Hematopoietic multipotent progenitor cell treated with erythropoietin and hydrocortisone succinate and interleukin-3 and kit ligand, for 6 days (in vitro differentiated cells): Measurements from ENCODE around the gene GIMD1.
"Not testable (repeated sequence)": the region's sequence is repeated elsewhere in the genome, so short reads cannot be mapped to it uniquely, and the experiment has no call there.

ENCODE experiments used
- DNase-seq: peaks from one replicate; pipeline ENCODE4 v3.0.0-alpha.2; 2015

GIMD1 gene

DNA sequence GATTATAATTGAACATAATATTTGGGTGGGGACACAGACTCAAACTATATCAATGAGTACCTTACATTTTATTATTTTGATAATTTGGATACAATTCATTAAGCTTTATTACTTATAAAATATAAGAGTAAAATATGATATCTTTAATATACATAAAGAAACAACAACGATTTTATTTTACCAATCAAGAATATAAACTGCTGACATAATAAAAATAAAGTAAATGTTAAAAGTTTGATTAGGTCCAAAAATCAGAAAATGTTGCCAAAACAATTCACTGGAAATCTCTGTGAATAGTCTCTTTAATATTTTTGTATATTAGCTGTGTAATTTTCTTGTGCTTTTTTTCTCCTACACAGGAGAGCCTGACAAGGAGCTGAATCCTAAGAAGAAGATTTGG lies 21.4 kb downstream of the GIMD1 start:
- no peak for DNase-seq

DNA sequence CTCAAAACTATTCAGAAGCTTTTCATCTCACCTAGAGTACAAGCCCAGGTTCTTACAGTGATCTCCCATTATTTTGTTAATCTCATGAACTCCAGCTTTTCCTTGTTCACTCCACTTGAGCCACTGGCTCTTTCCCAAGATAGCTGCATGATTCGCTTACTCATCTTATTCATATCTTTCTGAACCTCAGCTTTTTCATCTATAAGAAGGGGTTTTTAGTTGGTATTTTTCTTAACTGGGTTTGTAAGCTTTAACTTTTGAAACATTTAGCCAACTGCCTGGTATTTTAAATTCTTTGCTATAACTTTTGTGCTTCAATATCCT lies 24.0 kb downstream of the GIMD1 start:
- no peak for DNase-seq

DNA sequence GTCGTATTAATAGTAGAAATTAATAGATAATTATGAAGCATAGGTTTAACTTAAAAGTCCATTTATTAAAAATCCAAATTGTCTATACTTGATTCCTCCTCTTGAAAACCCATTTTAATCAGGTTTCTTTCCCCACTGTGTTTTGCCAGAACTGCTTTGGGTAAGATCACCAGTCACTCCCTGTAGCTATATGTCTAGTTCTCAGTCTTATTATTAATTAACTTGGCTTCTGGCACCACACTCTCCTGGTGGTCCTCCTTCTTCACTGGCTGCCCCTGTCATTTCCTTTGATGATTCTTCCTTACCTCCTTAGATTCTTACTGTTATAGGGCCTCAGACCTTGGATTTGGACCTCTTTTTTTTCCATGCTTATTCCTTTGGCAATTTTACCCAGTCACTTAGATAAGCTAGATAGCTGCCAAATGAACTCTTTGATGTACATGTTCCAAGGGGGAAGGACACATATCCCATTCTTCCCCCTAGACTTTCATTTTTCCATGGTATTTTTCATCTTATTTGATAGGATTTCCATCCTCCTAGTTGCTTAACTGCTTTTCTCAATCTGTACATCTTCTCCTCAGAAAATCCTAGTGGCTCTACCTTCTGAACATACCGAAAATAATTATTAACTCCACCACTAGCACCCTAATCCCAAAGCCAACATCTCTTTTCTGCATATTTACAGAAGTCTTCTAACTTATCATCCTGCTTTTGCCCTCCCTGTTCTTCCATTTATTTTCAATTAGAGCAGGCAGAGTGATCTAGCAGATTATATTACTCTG lies 24.5 kb downstream of the GIMD1 start:
- no peak for DNase-seq

DNA sequence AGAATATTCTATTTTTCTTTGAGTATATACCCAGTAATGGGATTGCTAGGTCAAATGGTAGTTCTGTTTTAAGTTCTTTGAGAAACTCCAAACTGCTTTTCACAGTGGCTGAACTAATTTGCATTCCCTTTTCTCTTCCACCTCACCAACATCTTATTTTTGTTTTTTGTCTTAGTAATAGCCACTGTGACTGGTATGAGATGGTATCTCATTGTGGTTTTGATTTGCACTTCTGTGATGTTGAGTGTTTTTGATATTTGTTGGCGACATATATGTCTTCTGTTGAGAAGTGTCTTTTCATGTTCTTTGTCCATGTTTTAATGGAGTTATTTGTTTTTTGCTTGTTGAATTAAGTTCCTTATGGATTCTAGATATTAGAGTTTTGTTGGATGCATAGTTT lies 27.8 kb downstream of the GIMD1 start:
- no peak for DNase-seq

DNA sequence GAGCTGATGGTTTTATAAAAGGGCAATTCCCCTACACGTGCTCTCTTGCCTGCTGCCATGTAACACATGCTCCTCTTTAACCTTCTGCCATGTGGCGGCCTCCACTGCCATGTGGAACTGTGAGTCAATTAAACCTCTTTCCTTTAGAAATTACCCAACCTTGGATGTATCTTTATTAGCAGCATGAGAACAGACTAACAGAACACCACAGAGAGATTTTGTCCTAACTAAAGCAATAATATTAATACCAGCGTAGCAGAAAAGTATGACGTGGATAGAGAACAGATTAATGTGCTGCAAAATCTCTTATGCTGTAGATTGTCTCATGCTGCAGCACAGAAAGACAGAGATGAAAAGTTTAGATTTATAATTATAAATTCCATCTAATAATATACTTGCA lies 29.1 kb downstream of the GIMD1 start:
- no peak for DNase-seq

DNA sequence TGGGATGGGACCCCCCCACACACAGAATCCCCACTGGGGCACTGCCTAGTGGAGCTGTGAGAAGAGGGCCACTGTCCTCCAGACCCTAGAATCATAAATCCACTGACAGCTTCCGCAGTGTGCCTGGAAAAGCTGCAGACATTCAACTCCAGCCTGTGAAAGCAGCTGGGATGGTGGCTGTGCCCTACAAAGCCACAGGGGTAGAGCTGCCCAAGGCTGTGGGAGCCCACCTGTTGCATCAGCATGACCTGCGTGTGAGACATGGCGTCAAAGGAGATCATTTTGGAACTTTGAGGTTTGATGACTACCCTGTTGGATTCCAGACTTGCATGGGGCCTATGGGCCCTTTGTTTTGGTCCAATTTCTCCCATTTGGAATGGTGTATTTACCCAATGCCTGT lies 29.9 kb downstream of the GIMD1 start:
- DNase-seq = no peak

DNA sequence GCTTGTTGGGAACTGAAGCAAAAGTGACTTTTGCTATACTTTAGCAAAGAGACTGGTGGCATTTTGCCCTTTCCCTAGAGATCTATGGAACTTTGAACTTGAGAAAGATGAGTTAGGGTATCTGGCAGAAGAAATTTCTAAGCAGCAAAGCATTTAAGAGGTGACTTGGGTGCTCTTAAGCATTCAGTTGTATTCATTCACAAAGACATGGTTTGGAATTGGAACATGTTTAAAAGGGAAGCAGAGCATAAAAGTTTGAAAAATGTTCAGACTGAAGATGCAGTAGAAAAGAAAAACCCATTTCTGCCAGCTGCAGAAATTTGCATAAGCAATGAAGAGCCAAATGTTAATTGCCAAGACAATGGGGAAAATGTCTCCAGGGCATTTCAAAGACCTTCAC lies 30.7 kb downstream of the GIMD1 start:
- no peak for DNase-seq

DNA sequence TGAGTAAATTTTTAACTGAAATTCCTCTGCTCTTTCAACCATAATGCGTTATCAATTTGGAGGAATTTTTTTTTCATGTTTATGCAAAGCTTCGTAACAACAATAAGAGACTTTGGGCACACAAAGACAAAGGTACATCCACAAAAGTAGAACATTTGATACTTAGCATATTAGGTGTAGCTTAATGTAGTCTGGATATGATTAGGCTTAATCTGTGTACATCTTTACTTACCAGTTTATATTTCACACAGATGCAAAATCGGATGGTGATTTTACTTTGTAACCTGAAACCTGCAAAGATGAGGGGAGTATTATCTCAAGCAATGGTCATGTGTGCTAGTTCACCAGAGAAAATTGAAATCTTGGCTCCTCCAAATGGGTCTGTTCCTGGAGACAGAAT lies 32.0 kb downstream of the GIMD1 start:
- DNase-seq = no peak

DNA sequence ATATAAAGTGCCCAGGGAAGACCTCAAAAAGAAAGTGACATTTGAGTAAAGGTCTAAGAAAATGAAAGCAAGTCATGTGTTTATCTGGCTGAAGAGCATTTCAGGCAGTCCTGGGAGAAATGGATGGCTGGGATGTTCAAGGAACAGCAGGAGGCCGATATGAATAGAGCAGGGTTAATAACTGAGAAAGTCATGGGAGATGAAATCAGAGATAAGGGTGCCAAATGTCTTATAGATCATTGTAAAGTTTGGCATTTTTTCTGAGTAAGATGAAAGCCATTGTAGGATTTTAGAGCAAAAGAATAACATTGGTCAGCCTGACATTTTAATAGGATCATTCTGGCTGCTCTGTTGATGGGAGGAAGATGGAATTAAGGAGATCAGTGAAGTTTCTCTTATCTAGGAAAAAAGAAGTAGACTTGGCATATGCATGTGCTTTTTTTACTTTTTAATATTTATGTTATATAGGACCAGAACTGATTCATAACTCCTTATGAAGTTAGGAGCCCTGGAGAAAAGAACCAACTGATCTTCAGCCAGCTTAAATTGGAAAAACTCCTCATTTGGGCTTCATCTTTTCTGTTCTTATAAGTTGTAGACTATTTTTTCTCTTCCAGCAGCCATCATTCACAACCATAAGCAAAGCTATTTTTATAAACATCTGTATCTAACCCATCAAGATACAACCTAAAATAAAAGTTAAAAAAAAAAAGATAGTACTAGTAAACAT lies 33.7 kb downstream of the GIMD1 start:
- DNase-seq = no peak

DNA sequence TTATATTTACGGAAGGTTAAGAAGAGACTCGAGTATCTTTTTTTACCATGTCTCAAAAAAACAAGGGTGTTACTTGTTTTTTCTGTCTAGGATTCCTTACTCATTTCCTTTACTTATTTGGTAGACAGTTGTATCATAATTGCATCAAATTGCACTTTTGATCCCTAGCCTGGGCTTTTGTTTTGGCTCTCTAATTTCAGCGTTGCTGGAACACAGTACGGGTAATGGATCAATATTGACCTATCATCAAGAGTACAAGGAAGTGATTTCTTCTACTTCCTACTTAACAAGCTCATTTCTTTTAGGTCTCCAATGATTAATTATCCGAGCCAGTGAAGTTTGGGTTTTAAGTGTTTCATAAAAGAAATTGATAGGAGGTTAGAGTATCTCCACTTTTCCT lies 35.4 kb downstream of the GIMD1 start:
- no peak for DNase-seq

DNA sequence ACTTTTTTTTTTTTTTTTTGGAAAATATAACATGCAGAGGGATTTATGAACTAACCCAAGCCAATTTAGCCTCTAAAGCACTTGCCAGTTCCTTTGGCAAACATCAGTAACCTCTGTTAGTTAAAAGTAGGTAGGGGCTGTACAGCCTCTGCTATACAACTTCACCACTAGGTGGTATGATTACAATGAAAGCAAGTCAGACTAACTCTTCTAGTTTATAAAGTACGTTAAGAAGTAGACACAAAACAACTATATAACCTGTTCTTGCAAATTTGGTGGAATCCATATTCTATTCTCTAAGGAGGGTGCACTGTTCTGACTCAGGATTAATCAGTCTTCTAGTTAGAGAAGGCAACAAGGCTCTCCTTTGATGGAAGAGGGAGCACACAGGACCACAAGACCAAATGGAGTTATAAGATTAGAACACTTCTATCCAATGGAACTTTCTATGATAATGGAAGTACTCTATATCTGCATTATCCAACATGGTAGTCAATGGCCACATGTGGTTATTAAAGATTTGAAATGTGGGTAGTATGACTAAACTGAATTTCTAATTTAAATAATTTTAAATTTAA lies 39.4 kb downstream of the GIMD1 start:
- peak; percentile 71 for DNase-seq

DNA sequence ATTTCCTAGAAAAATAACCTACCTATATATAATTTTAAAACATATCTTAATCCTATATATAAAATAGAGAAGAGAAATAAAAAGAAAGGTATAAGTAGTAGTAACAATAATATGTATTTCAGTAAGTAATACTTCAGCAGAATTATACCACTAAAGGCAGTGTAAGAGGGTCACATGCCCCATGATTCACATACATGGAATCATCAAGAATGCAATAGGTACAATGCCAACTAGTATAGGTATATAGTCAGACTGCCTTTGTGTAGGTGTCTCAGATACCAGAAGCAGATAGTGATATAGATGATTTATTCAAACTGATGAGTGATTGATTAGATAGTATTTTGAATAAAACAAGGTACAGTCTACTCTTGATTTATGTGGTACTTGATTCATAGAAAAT lies 42.8 kb downstream of the GIMD1 start:
- no peak for DNase-seq

DNA sequence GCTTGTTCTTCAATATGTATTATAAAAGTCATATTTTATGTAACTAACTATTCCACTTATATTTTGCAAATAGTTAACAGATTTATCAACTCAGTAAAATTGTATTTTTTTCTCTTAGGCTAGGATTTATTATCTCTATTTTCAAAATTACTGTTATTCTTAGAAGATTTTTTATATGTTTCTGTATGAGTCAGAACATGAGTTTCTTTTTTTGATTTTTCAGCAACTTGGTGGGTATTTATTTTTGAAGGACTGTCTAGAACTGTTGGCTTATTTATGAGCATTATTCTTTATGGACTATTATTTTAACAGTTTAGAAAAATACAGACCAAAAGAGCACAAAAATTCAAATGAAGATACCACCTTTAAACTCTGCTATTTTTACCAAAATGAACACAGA lies 45.5 kb downstream of the GIMD1 start:
- no peak for DNase-seq

DNA sequence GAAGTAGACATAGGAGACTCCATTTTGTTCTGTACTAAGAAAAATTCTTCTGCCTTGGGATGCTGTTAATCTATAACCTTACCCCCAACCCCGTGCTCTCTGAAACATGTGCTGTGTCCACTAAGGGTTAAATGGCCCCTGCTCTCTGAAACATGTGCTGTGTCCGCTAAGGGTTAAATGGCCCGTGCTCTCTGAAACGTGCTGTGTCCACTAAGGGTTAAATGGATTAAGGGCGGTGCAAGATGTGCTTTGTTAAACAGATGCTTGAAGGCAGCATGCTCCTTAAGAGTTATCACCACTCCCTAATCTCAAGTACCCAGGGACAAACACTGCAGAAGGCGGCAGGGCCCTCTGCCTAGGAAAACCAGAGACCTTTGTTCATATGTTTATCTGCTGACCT lies 46.8 kb downstream of the GIMD1 start:
- not testable (repeated sequence) for DNase-seq

DNA sequence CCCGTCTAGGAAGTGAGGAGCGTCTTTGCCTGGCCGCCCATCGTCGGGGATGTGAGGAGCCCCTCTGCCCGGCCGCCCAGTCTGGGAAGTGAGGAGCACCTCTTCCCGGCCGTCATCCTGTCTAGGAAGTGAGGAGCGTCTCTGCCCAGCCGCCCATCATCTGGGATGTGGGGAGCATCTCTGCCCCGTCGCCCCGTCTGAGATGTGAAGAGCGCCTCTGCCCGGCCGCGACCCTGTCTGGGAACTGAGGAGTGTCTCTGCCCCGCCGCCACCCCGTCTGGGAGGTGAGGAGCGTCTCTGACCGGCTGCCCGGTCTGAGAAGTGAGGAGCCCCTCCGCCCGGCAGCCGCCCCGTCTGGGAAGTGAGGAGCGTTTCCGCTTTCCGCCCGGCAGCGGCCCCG lies 47.4 kb downstream of the GIMD1 start:
- DNase-seq = not testable (repeated sequence)

DNA sequence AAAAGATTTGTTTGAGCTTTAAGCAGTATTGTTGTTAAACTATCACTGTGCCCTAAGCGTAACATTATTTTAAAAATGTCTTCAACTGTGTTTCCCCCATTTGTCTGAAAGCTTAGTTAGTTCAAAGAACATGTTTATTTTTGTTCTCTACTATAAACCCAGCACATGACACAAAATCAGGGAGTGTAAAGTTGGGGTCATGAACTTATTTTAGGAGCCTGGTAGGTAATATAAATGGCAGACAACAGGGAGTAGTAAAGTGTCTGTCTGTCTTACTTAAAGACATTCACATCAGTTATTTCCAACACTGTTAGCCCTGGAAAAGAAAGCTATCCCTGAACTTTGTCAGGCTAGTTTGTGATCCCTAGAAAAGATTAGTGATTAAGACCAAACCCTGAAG lies 48.3 kb downstream of the GIMD1 start:
- DNase-seq = no peak

DNA sequence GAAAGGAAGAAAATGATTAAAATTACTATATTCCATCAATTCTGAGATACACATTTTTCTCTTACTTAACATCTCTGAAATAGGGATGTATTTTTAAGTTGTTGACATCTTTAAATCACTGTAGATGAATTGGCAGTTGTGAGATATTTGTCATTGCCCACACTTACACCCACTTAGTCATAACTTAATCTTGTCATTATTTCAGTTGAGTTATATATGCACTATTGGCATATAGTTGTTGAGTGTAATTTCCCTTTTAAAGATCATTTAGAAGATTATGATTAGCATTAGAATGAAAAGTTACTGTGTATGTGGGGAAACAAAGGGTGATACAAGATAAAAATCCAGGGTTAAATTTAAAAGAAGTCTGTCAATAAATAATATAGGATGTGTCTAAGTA lies 50.1 kb downstream of the GIMD1 start:
- no peak for DNase-seq

DNA sequence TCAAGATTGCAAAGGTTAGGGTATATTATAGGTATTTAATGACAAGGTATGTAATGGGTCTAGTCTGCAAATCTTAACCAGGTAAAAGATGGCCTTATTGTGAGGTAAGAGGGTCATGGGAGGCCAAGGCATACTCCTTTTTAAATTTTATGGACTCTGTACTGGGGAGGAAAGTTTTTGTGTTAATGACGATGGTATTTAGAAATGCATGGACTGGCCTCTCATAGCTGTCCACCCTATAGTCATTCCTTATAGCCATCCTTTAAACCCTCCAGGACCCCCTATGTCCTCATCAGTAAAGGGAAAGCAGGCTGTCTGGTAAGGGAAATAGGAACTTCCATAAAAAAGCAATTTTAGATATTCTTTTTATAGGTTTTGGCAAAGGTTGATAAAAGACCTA lies 50.8 kb downstream of the GIMD1 start:
- no peak for DNase-seq

DNA sequence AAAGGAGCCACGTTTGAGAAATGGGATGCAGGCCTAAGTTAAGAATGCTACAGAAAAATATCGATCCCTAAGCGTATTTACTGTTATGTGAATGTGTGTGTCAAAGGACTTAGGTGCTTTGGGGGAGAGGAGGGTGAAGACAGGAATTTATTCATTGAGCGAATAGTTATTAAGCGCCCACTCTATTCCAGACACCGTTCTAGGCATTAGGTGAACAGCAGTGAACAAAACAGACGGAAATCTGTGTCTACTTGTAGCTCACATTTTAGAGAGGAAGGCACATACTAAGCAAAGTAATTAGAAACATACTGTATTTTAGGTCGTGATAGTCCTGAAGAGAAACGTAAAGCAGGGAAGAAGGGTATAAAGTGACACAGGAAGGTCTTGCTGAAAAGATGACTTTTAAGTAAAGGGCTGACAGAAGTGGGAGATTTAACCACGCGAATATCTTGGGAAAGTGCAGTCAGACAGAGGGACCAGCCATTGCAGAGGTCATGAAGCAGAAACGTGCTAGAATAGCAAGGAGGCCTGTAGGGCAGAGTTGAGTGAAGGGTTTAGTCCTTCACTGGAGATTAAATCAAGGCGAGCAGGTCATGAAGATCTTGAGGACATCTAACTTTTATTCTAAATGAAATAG lies 51.7 kb downstream of the GIMD1 start:
- peak; percentile 29 for DNase-seq

DNA sequence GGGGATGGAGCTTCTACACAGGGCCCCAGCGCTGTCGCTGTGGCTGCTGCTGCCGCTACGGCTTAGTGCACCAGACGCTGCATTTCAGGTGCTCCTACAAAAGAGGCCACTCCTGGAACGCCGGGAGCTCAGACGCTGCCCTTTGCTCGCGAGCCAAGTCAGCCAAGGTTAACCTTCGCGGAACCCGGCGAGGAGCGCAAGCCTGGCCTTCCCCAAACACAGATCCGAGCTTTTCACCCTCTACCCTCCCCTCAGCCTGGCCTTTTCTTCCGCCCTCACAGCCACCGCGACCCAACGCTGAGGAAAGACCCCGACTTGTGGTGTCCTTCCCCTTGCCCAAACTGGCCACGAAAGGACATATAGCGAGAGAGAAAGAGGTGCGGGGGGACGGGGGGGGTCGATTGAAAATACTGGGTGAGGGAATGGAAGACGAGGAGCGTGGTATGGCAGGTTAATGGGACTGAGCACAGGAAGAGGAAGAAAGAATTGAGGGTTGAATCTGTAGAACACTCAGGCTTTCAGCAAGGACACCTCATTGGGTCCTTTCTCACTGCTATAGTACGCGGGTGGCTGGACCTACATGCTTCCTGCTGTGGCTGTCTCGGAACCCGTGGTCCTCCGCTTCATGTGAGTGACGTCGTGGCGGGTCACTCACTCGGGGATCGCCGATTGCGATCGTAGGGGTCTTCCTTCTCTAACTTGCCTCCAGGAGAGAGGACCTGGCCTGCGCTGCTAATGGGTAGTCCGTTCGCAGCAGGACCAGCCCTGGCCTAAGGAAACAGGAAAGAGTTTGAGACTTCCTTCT lies 52.4 kb downstream of the GIMD1 start, which contains the start of the genes AIMP1 and TBCK:
TSS of gene AIMP1 (plus strand) at position 583 of the 805 bp plus-strand sequence. CDS start 8,460 bp downstream, outside the sequence.
TSS of gene TBCK (minus strand) at position 242 of the 805 bp plus-strand sequence. CDS start 7,249 bp downstream, outside the sequence.
- peak; percentile 96 for DNase-seq

DNA sequence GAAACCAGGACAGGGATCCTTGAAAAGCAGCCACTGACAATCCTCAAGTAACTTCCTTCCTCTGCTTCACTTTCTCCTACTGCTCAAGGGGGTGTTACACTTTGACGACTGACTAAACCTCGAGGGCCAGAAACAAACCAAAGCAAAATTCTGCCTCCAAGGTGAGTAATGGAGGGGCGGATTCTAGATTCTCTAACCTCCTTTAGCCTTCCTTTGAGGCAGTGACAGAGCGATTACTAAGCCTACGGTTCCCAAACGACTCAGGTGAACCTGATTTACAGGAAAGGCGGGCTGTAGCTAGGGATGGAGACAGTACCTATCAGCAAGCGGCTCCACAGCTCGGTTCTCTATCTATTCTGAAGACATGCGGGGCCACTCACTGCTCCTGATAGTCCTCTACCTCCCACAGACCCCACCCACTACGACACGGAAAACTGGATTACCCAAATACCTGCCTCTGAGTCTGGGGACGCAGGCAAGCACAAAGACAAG lies 53.1 kb downstream of the GIMD1 start:
- DNase-seq = peak; percentile 58

DNA sequence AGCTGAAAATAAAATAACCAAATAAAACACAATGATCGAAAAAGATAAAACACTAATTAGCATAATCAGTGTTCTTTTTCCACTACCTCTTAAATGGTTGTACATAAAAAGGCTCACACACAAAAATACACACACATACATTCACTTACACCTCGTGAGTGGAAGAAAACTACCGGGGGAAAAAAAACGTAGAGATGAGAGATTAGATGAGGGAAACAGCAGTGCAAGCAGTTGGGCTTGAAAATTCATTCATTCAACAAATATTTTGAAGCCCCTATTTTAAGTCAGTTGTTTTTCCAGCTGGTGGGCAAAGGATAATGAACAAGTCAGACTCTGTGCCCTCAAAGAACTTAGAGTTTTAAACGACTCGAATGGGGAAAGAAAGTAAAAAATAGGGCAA lies 53.6 kb downstream of the GIMD1 start:
- DNase-seq = peak; percentile 20
